ENCODE results near the gene SUOX. TPM values are rescaled to one million over a fixed set of nuclear protein-coding genes. Genes with fewer than 3 reads are reported as not detected.

Gene SUOX
- total RNA-seq, 1 experiment from 2014 or later, result 31.1 TPM

GRCh38 chr12:56028511-56029165, 31.6 kb downstream of the SUOX start:
- DNase-seq, result no peak
- TF ChIP-seq, protein P1, sequence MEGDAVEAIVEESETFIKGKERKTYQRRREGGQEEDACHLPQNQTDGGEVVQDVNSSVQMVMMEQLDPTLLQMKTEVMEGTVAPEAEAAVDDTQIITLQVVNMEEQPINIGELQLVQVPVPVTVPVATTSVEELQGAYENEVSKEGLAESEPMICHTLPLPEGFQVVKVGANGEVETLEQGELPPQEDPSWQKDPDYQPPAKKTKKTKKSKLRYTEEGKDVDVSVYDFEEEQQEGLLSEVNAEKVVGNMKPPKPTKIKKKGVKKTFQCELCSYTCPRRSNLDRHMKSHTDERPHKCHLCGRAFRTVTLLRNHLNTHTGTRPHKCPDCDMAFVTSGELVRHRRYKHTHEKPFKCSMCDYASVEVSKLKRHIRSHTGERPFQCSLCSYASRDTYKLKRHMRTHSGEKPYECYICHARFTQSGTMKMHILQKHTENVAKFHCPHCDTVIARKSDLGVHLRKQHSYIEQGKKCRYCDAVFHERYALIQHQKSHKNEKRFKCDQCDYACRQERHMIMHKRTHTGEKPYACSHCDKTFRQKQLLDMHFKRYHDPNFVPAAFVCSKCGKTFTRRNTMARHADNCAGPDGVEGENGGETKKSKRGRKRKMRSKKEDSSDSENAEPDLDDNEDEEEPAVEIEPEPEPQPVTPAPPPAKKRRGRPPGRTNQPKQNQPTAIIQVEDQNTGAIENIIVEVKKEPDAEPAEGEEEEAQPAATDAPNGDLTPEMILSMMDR (IDR thresholded peaks at IDR 0.05; ENCODE audit: unreplicated experiment), result no peak
- H3K9me3 Mint-ChIP-seq (ENCODE audit: low read depth, unreplicated experiment), result no peaks in the 10 kb centered on the region
- intact Hi-C loops (cut with micrococcal nuclease; ENCODE audit: unreplicated experiment), result loop anchor here (1.0 to 5.0 kb wide), 3 partner anchors 32 to 290 kb away; partner anchors contain the start of gene DGKA
- CTCF ChIA-PET, result interaction anchor here (0.6 to 3.1 kb wide), 6 partner anchors 17 to 1425 kb away, joined by 3 to 46 read pairs (median 8); partner anchors contain the start of gene SUOX
- no peaks in the 10 kb centered on the region for H3K27me3 Mint-ChIP-seq (ENCODE audit: unreplicated experiment)
- BruUV-seq (replicated peaks), result no TSS peak
- H3K4me1 Mint-ChIP-seq (ENCODE audit: low read depth, unreplicated experiment), result peaks cover 16% of the 10 kb centered on the region
- H3K27ac Mint-ChIP-seq (ENCODE audit: unreplicated experiment), result no peak overlapping the region
- H3K4me3 Mint-ChIP-seq (ENCODE audit: low read depth, unreplicated experiment), result no peak overlapping the region
- H3K36me3 Mint-ChIP-seq (ENCODE audit: insufficient read depth, unreplicated experiment), result no peaks in the 10 kb centered on the region

DNA sequence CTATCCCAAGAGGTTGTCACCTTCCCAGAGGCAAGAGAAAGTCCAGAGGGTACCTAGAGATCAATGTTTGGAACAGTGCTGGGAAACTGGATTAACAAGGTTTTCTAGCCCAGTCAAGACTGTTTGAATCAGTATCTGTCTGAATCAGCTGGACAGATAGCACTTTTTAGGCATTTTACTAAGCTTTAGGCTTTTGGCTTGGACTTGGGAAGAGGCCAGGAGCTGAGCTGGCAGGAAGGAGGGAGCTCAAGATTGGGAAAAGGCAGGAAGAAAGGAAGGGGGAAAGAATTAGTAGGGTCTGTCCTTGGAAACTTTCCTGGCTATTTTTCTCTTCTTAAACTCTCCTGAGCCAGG, 32.1 kb downstream of the SUOX start:
- H3K36me3 Mint-ChIP-seq (ENCODE audit: insufficient read depth, unreplicated experiment), result no peaks in the 10 kb centered on the region
- intact Hi-C loops (cut with micrococcal nuclease; ENCODE audit: unreplicated experiment), result loop anchor here (1.0 to 5.0 kb wide), 3 partner anchors 33 to 290 kb away; partner anchors contain the start of gene DGKA
- no peaks in the 10 kb centered on the region for H3K27me3 Mint-ChIP-seq (ENCODE audit: unreplicated experiment)
- H3K27ac Mint-ChIP-seq (ENCODE audit: unreplicated experiment), result no peak overlapping the region
- CTCF ChIA-PET, result interaction anchor here (0.7 to 3.1 kb wide), 10 partner anchors 11 to 1426 kb away, joined by 3 to 46 read pairs (median 4); partner anchors contain the start of genes DNAJC14, RAB5B and SUOX
- TF ChIP-seq, protein P1 (IDR thresholded peaks at IDR 0.05; ENCODE audit: unreplicated experiment), result no peak
- BruUV-seq (replicated peaks), result no TSS peak
- H3K9me3 Mint-ChIP-seq (ENCODE audit: low read depth, unreplicated experiment), result no peaks in the 10 kb centered on the region
- no peak for DNase-seq
- peaks cover 16% of the 10 kb centered on the region for H3K4me1 Mint-ChIP-seq (ENCODE audit: low read depth, unreplicated experiment)
- H3K4me3 Mint-ChIP-seq (ENCODE audit: low read depth, unreplicated experiment), result no peak overlapping the region

GRCh38 chr12:56029666-56030293, 32.7 kb downstream of the SUOX start:
- no peak overlapping the region for H3K4me3 Mint-ChIP-seq (ENCODE audit: low read depth, unreplicated experiment)
- CTCF ChIA-PET, result interaction anchor here (0.7 to 3.1 kb wide), 9 partner anchors 11 to 291 kb away, joined by 3 to 46 read pairs (median 5); partner anchors contain the start of genes DNAJC14, RAB5B and SUOX
- DNase-seq, result peak; percentile 78
- no TSS peak for BruUV-seq (replicated peaks)
- no peaks in the 10 kb centered on the region for H3K9me3 Mint-ChIP-seq (ENCODE audit: low read depth, unreplicated experiment)
- H3K4me1 Mint-ChIP-seq (ENCODE audit: low read depth, unreplicated experiment), result peaks cover 16% of the 10 kb centered on the region
- H3K27ac Mint-ChIP-seq (ENCODE audit: unreplicated experiment), result no peak overlapping the region
- H3K36me3 Mint-ChIP-seq (ENCODE audit: insufficient read depth, unreplicated experiment), result peaks cover 2% of the 10 kb centered on the region
- no peaks in the 10 kb centered on the region for H3K27me3 Mint-ChIP-seq (ENCODE audit: unreplicated experiment)
- TF ChIP-seq, protein P1 (IDR thresholded peaks at IDR 0.05; ENCODE audit: unreplicated experiment), result peak; percentile 74
- intact Hi-C loops (cut with micrococcal nuclease; ENCODE audit: unreplicated experiment), result loop anchor here (1.0 to 5.0 kb wide), 3 partner anchors 33 to 291 kb away; partner anchors contain the start of gene DGKA

GRCh38 chr12:56031987-56032386, 34.9 kb downstream of the SUOX start:
- Mint-ChIP-seq H3K36me3 (ENCODE audit: insufficient read depth, unreplicated experiment) (peaks cover 3% of the 10 kb centered on the region), H3K27me3 (ENCODE audit: unreplicated experiment) (no peaks in the 10 kb centered on the region), H3K4me1 (ENCODE audit: low read depth, unreplicated experiment) (peaks cover 16% of the 10 kb centered on the region), H3K9me3 (ENCODE audit: low read depth, unreplicated experiment) (no peaks in the 10 kb centered on the region), H3K27ac (ENCODE audit: unreplicated experiment) (no peak overlapping the region), H3K4me3 (ENCODE audit: low read depth, unreplicated experiment) (no peak overlapping the region)
- no peak for DNase-seq
- no TSS peak for BruUV-seq (replicated peaks)
- CTCF ChIA-PET, result no interaction called here
- TF ChIP-seq, protein P1 (IDR thresholded peaks at IDR 0.05; ENCODE audit: unreplicated experiment), result no peak
- intact Hi-C loops (cut with micrococcal nuclease; ENCODE audit: unreplicated experiment), result no loop called here
